Trophoblast cell (in vitro differentiated cells and primary cell): ENCODE results near the gene ZNF444.

Experiments used
- DNase-seq, 2 donors: peaks; one replicate each; pipeline ENCODE4 v3.0.0-alpha.2; 2016
- H2AFZ ChIP-seq: 2 replicates; pipeline ENCODE4 v1.6.1; 2013; ENCODE audit warnings: low read length, moderate library complexity, mild to moderate bottlenecking; ENCODE audit not compliant: insufficient read depth, poor library complexity
- H2AK5ac ChIP-seq: 2 replicates; pipeline ENCODE4 v1.6.1; 2013; ENCODE audit warnings: mild to moderate bottlenecking, low read length
- H2BK120ac ChIP-seq: 2 replicates; pipeline ENCODE4 v1.6.1; 2013; ENCODE audit warnings: low read length, mild to moderate bottlenecking, moderate library complexity; ENCODE audit not compliant: insufficient read depth, poor library complexity
- H2BK12ac ChIP-seq: 2 replicates; pipeline ENCODE4 v1.6.1; 2013; ENCODE audit warnings: mild to moderate bottlenecking, low read length, moderate library complexity
- H2BK5ac ChIP-seq: 2 replicates; pipeline ENCODE4 v1.6.1; 2013; ENCODE audit warnings: low read length, low read depth, moderate library complexity, mild to moderate bottlenecking; ENCODE audit not compliant: poor library complexity
- H3K14ac ChIP-seq: 2 replicates; pipeline ENCODE4 v1.6.1; 2013; ENCODE audit warnings: mild to moderate bottlenecking, low read length
- H3K18ac ChIP-seq: 2 replicates; pipeline ENCODE4 v1.6.1; 2013; ENCODE audit warnings: mild to moderate bottlenecking, low read length
- H3K23ac ChIP-seq: 2 replicates; pipeline ENCODE4 v1.6.1; 2013; ENCODE audit warnings: low read length
- H3K27ac ChIP-seq: 2 replicates; pipeline ENCODE4 v1.5.1; 2013; ENCODE audit warnings: low read depth, mild to moderate bottlenecking, inconsistent platforms, low read length, moderate library complexity
- H3K27me3 ChIP-seq: 2 replicates; pipeline ENCODE4 v1.6.1; 2013; ENCODE audit warnings: inconsistent platforms, mild to moderate bottlenecking, low read length, moderate library complexity; ENCODE audit not compliant: insufficient read depth
- H3K36me3 ChIP-seq, 2 experiments: 1 replicate in 1 of 2; 2 replicates in 1 of 2; pipeline ENCODE4 v1.6.1; 2013; ENCODE audit warnings: low read length in 2 of 2, mild to moderate bottlenecking in 2 of 2, moderate library complexity in 1 of 2; ENCODE audit not compliant: insufficient read depth in 2 of 2, control insufficient read depth in 1 of 2
- H3K4ac ChIP-seq: 2 replicates; pipeline ENCODE4 v1.6.1; 2013; ENCODE audit warnings: low read depth, mild to moderate bottlenecking, low read length, moderate library complexity
- H3K4me1 ChIP-seq, 2 experiments: 1 replicate in 1 of 2; 2 replicates in 1 of 2; pipeline ENCODE4 v1.6.1; 2013; ENCODE audit warnings: low read length in 2 of 2, mild to moderate bottlenecking in 2 of 2, moderate library complexity in 1 of 2; ENCODE audit not compliant: insufficient read depth in 2 of 2, control insufficient read depth in 1 of 2
- H3K4me2 ChIP-seq: 2 replicates; pipeline ENCODE4 v1.6.1; 2013; ENCODE audit warnings: inconsistent platforms, mild to moderate bottlenecking, low read length, moderate library complexity
- H3K4me3 ChIP-seq: 2 replicates; pipeline ENCODE4 v1.5.1; 2013; ENCODE audit warnings: mild to moderate bottlenecking, low read depth, low read length, inconsistent platforms
- H3K79me1 ChIP-seq: one replicate; pipeline ENCODE4 v1.6.1; 2013; ENCODE audit warnings: low read length
- H3K79me2 ChIP-seq: 2 replicates; pipeline ENCODE4 v1.6.1; 2013; ENCODE audit warnings: low read length, mild to moderate bottlenecking; ENCODE audit not compliant: control insufficient read depth, insufficient read depth, poor library complexity
- H3K9ac ChIP-seq: 2 replicates; pipeline ENCODE4 v1.6.1; 2013; ENCODE audit warnings: mild to moderate bottlenecking, low read length
- H3K9me3 ChIP-seq: 2 replicates; pipeline ENCODE4 v1.6.1; 2013; ENCODE audit warnings: low read depth, mild to moderate bottlenecking, control low read depth, inconsistent platforms, low read length; ENCODE audit not compliant: insufficient read depth
- H4K12ac ChIP-seq: 2 replicates; pipeline ENCODE4 v1.6.1; 2013; ENCODE audit warnings: low read depth, mild to moderate bottlenecking, low read length, moderate library complexity
- H4K8ac ChIP-seq: 2 replicates; pipeline ENCODE4 v1.6.1; 2013; ENCODE audit warnings: low read depth, mild to moderate bottlenecking, low read length, moderate library complexity
- H4K91ac ChIP-seq: one replicate; pipeline ENCODE4 v1.6.1; 2013; ENCODE audit warnings: low read depth, mild to moderate bottlenecking, low read length, moderate library complexity
- WGBS: extraction: QIAGEN DNeasy Blood & Tissue Kit; methylation state at CpG from one replicate; pipeline ENCODE4 v1.1.7; 2013; ENCODE audit warnings: missing lambda C conversion rate; ENCODE audit not compliant: insufficient read length, insufficient coverage; ENCODE audit errors: extremely low coverage; 5-methylcytosine and 5-hydroxymethylcytosine counted together

The ZNF444 gene

DNA sequence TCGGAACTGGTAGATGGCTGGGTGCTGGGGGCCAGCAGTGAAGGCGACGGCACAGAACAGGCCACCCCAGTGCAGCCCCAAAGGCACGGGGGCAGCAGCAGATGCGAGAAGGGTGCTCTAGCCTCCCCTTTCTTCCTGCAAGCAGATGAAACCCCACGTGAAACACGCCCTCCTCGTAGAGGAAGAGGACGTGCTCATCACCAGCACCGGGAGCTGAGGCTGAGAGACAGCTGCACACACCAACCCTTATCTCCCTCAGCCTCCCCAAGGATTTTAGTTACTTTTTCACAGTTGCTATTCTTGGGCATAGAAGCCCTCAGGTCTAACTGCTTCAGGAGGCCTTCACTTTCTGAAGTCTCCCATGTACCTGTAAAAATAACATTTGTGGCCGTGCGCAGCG, 31.9 kb upstream of the ZNF444 start:
- no peak overlapping the region for H2BK12ac ChIP-seq
- WGBS, result no CpG with 5 or more reads among the region's 13 CpGs
- H4K8ac ChIP-seq, result no peak overlapping the region
- peaks cover 15 to 19% of the 10 kb centered on the region in 2 experiments for H3K4me1 ChIP-seq
- no peak overlapping the region for H3K4me3 ChIP-seq
- H3K23ac ChIP-seq, result no peak overlapping the region
- H3K27ac ChIP-seq, result no peak overlapping the region
- H2AK5ac ChIP-seq, result no peak overlapping the region
- H3K9ac ChIP-seq, result no peak overlapping the region
- H2BK120ac ChIP-seq, result no peak overlapping the region
- no peaks in the 10 kb centered on the region for H3K27me3 ChIP-seq
- no peak overlapping the region for H4K12ac ChIP-seq
- H3K4me2 ChIP-seq, result no peak overlapping the region
- H4K91ac ChIP-seq, result no peak overlapping the region
- peak overlapping the region; percentile 38 for H3K18ac ChIP-seq
- H3K14ac ChIP-seq, result no peak overlapping the region
- DNase-seq, result no peak
- H3K36me3 ChIP-seq, result peaks cover 12 to 20% of the 10 kb centered on the region in 2 experiments
- no peaks in the 10 kb centered on the region for H3K79me1 ChIP-seq
- H2AFZ ChIP-seq, result peak overlapping the region; percentile 50
- H3K9me3 ChIP-seq, result peaks cover 5% of the 10 kb centered on the region
- peaks cover 46% of the 10 kb centered on the region for H3K79me2 ChIP-seq
- peak overlapping the region; percentile 64 for H3K4ac ChIP-seq
- no peak overlapping the region for H2BK5ac ChIP-seq

DNA sequence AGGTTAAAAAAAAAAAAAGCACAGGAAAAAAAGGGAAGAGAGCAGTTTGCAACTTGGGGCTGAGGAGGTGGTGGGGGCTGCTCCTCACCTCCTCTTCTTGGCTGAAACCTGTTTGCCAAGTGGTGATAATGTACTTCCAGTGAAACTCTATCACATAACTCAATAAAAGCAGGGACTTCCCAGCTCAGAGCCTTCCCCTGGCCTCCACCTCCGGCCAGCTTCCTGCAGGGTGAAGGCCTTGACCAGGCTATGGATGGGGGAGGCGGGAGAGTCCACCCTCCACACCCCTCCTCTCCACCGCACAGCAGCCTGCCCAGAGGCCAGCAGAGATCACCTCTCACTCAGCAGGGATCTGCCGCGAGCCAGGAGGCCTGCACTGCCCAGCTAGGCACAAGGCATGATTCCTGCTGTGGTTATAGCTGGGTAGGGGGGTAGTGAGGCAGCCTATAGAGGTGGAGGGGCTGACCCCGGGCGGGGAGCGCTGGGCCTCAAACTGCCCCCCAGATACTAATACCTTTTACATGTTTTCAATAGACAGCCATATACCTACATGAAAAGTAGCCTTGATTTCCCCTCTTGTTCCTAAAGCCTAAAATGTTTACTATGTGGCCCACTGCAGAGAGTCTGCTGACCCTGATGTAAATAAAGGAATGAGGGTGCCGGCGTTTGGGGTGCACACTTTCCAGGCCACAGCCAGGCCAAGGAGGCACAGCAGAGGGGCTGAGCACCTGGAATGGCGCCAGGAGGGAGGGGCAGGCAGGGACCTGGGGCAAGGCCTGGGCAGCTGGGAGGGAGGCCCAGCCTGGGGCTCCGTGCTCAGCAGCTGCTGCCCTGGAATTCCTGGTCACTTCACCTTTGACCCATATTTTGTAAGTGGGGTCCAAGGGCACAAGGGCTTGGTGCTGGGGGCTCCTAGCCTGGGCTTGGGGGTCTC, 30.3 kb upstream of the ZNF444 start:
- H2BK5ac ChIP-seq, result no peak overlapping the region
- H3K79me1 ChIP-seq, result no peaks in the 10 kb centered on the region
- no peak overlapping the region for H4K8ac ChIP-seq
- H3K14ac ChIP-seq, result no peak overlapping the region
- no peak overlapping the region for H3K9ac ChIP-seq
- no CpG with 5 or more reads among the region's 12 CpGs for WGBS
- no peak overlapping the region for H3K4me2 ChIP-seq
- peaks cover 19 to 20% of the 10 kb centered on the region in 2 experiments for H3K36me3 ChIP-seq
- H2AK5ac ChIP-seq, result no peak overlapping the region
- H2AFZ ChIP-seq, result no peak overlapping the region
- peaks cover 20 to 22% of the 10 kb centered on the region in 2 experiments for H3K4me1 ChIP-seq
- H4K12ac ChIP-seq, result no peak overlapping the region
- no peak overlapping the region for H3K23ac ChIP-seq
- DNase-seq, result no peak
- peak overlapping the region; percentile 75 for H3K4ac ChIP-seq
- H3K9me3 ChIP-seq, result peaks cover 4% of the 10 kb centered on the region
- H3K4me3 ChIP-seq, result no peak overlapping the region
- no peak overlapping the region for H3K27ac ChIP-seq
- H3K18ac ChIP-seq, result no peak overlapping the region
- peaks cover 55% of the 10 kb centered on the region for H3K79me2 ChIP-seq
- no peak overlapping the region for H4K91ac ChIP-seq
- H2BK12ac ChIP-seq, result no peak overlapping the region
- no peaks in the 10 kb centered on the region for H3K27me3 ChIP-seq
- no peak overlapping the region for H2BK120ac ChIP-seq

DNA sequence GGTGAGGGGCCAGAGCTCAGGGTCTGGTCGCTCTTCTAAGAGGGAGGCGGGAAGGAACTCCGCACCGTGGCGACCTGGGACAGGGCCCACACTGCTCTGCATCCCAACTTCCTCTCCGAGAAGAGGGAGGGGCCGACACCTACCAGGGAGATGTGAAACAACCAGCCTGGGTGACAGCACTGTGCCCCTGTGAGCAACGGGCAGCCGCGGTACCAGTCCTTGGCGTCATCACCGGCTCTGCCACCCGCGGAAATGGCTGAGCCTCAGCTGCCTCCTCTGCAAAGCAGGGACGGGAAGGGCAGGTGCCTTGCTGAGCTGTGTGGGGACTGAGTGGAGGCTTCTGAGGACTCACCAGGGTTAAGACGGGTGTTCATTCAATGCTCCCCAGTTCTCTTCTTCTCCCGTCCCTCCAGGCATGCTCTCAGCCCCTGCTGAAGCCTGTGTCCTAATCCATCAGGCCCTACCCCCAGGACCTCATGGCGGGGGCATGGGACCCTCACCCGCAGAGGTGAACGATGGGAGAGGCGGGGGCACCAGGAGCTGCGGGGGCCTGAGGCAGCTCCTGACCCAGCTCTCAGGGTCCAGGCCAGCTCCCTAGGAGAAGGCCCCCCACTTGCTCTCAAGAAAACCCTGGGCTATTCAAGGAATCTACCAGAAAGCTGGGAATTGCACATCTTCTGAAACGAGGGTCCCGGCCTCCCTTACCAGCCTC, 29.3 kb upstream of the ZNF444 start:
- peak overlapping the region; percentile 75 for H3K4ac ChIP-seq
- no peak overlapping the region for H4K12ac ChIP-seq
- DNase-seq, result peak in 1 of 2 donors; percentile 38
- H3K23ac ChIP-seq, result no peak overlapping the region
- no peak overlapping the region for H3K4me2 ChIP-seq
- H4K91ac ChIP-seq, result no peak overlapping the region
- H2BK5ac ChIP-seq, result no peak overlapping the region
- H2AFZ ChIP-seq, result no peak overlapping the region
- H2AK5ac ChIP-seq, result no peak overlapping the region
- H3K27me3 ChIP-seq, result no peaks in the 10 kb centered on the region
- no peak overlapping the region for H2BK120ac ChIP-seq
- H3K27ac ChIP-seq, result no peak overlapping the region
- H2BK12ac ChIP-seq, result no peak overlapping the region
- H3K14ac ChIP-seq, result no peak overlapping the region
- peaks cover 13 to 15% of the 10 kb centered on the region in 2 experiments for H3K36me3 ChIP-seq
- no peak overlapping the region for H4K8ac ChIP-seq
- H3K79me1 ChIP-seq, result no peaks in the 10 kb centered on the region
- peaks cover 17 to 19% of the 10 kb centered on the region in 2 experiments for H3K4me1 ChIP-seq
- H3K4me3 ChIP-seq, result no peak overlapping the region
- peaks cover 53% of the 10 kb centered on the region for H3K79me2 ChIP-seq
- no peak overlapping the region for H3K18ac ChIP-seq
- H3K9me3 ChIP-seq, result peaks cover 4% of the 10 kb centered on the region
- no CpG with 5 or more reads among the region's 24 CpGs for WGBS
- H3K9ac ChIP-seq, result no peak overlapping the region

DNA sequence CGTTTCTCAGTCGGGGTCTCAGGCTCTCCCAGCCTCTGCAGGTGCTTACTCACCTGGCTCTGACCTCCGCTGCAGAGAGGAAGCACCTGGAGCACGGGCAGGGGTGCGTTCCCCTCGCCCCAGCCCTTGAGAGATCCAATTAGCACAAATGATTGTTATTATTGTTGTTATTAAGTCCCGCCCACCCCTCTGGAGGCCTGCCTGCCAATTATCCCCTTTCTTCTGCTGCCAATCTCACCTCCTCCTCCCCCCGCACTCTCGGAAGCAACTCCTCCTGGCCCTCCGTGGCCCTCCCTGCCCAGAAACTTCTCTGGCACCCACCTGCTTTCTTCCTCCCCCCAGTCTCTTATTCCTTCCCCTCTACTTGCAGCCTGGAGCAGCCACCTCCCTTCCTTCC, 28.8 kb upstream of the ZNF444 start:
- H4K8ac ChIP-seq, result no peak overlapping the region
- H3K4ac ChIP-seq, result peak overlapping the region; percentile 72
- peaks cover 16 to 19% of the 10 kb centered on the region in 2 experiments for H3K4me1 ChIP-seq
- H3K14ac ChIP-seq, result no peak overlapping the region
- H3K9me3 ChIP-seq, result peaks cover 4% of the 10 kb centered on the region
- H2BK12ac ChIP-seq, result no peak overlapping the region
- no CpG with 5 or more reads among the region's 10 CpGs for WGBS
- H3K4me2 ChIP-seq, result no peak overlapping the region
- no peak overlapping the region for H3K4me3 ChIP-seq
- no peak overlapping the region for H3K23ac ChIP-seq
- no peak overlapping the region for H2AFZ ChIP-seq
- H4K12ac ChIP-seq, result no peak overlapping the region
- no peak overlapping the region for H2BK120ac ChIP-seq
- no peak overlapping the region for H2BK5ac ChIP-seq
- no peak overlapping the region for H4K91ac ChIP-seq
- no peaks in the 10 kb centered on the region for H3K79me1 ChIP-seq
- H3K9ac ChIP-seq, result no peak overlapping the region
- no peak overlapping the region for H2AK5ac ChIP-seq
- no peak for DNase-seq
- H3K27ac ChIP-seq, result no peak overlapping the region
- H3K79me2 ChIP-seq, result peaks cover 52% of the 10 kb centered on the region
- no peaks in the 10 kb centered on the region for H3K27me3 ChIP-seq
- no peak overlapping the region for H3K18ac ChIP-seq
- peaks cover 16 to 17% of the 10 kb centered on the region in 2 experiments for H3K36me3 ChIP-seq
